GM23248 (cell line): ENCODE data around the gene KIF1A.

Experiments
- EZH2 ChIP-seq: fragments of 200-600 bp; sonication (generic); IDR thresholded peaks from 2 replicates; pipeline ENCODE4 v1.6.1; 2018; ENCODE audit warnings: antibody characterized with exemption, mild to moderate bottlenecking; ENCODE audit not compliant: insufficient read depth, poor library complexity, severe bottlenecking
- EZH2phosphoT487 ChIP-seq: fragments of 200-600 bp; sonication (generic); IDR thresholded peaks from 2 replicates; pipeline ENCODE4 v1.6.1; 2018; ENCODE audit warnings: antibody characterized with exemption, moderate library complexity, mild to moderate bottlenecking, low read depth; ENCODE audit not compliant: insufficient read depth

- TF ChIP-seq EZH2 = no peak
- no peak for TF ChIP-seq EZH2phosphoT487
These were observed 48.5 kb upstream of the KIF1A start, which contains the start of gene AGXT for GRCh38 chr2:240868286-240869108.
